Large intestine (tissue), 3 donors: Measurements from ENCODE around the gene DTNB. TPM values are rescaled to one million over a fixed set of nuclear protein-coding genes. Genes with fewer than 3 reads are reported as not detected.

Experiments used
- DNase-seq, 2 donors: peaks; one replicate each; pipeline versions ENCODE4 v3.0.0 to v3.0.0-alpha.2; 2013
- H3K27ac ChIP-seq: one replicate; pipeline ENCODE4 v1.5.1; 2013; ENCODE audit warnings: low read length
- H3K27me3 ChIP-seq: 2 replicates; pipeline ENCODE4 v1.6.1; 2013; ENCODE audit warnings: low read length; ENCODE audit not compliant: control insufficient read depth, insufficient read depth
- H3K36me3 ChIP-seq: 2 replicates; pipeline ENCODE4 v1.6.1; 2013; ENCODE audit warnings: low read length; ENCODE audit not compliant: control insufficient read depth, insufficient read depth
- H3K4me1 ChIP-seq: one replicate; pipeline ENCODE4 v1.6.1; 2013; ENCODE audit warnings: low read length; ENCODE audit not compliant: control insufficient read depth, insufficient read depth
- H3K4me3 ChIP-seq: one replicate; pipeline ENCODE4 v1.5.1; 2013; ENCODE audit warnings: low read length
- H3K9me3 ChIP-seq: one replicate; pipeline ENCODE4 v1.6.1; 2013; ENCODE audit warnings: mild to moderate bottlenecking, low read depth, low read length, moderate library complexity; ENCODE audit not compliant: control insufficient read depth
- WGBS: methylation state at CpG from one replicate; pipeline ENCODE4 v1.1.5; 2013; ENCODE audit warnings: low lambda C conversion rate; ENCODE audit not compliant: insufficient coverage; 5-methylcytosine and 5-hydroxymethylcytosine counted together
- polyA plus RNA-seq: library from polyadenylated mRNA; unstranded; fragments of 120-200 nt; gene quantifications from one replicate; pipeline ENCODE4 v1.2.1, GENCODE V29; 2013

The DTNB gene
- polyA plus RNA-seq, 1 donor, result 6.8 TPM

GRCh38 chr2:25367296-25367695, 306.1 kb downstream of the DTNB start:
- Histone ChIP-seq H3K36me3 (no peaks in the 10 kb centered on the region), H3K4me3 (no peak overlapping the region), H3K4me1 (peaks cover 23% of the 10 kb centered on the region), H3K27me3 (no peaks in the 10 kb centered on the region), H3K9me3 (no peaks in the 10 kb centered on the region), H3K27ac (no peak overlapping the region)
- DNase-seq, result no peak
- WGBS, result no CpG with 5 or more reads among the region's 9 CpGs

GRCh38 chr2:25366629-25367028, 306.7 kb downstream of the DTNB start:
- Histone ChIP-seq H3K9me3 (no peaks in the 10 kb centered on the region), H3K4me3 (no peak overlapping the region), H3K36me3 (no peaks in the 10 kb centered on the region), H3K27me3 (no peaks in the 10 kb centered on the region), H3K4me1 (peaks cover 19% of the 10 kb centered on the region), H3K27ac (no peak overlapping the region)
- DNase-seq, result no peak
- no CpG with 5 or more reads among the region's 4 CpGs for WGBS

GRCh38 chr2:25365241-25365640, 308.1 kb downstream of the DTNB start:
- Histone ChIP-seq H3K27me3 (no peaks in the 10 kb centered on the region), H3K4me1 (peaks cover 13% of the 10 kb centered on the region), H3K4me3 (no peak overlapping the region), H3K36me3 (no peaks in the 10 kb centered on the region), H3K27ac (no peak overlapping the region), H3K9me3 (no peaks in the 10 kb centered on the region)
- DNase-seq, result no peak
- no CpG with 5 or more reads among the region's 5 CpGs for WGBS

GRCh38 chr2:25363733-25364132, 309.6 kb downstream of the DTNB start:
- peaks cover 6% of the 10 kb centered on the region for H3K4me1 ChIP-seq
- H3K9me3 ChIP-seq, result no peaks in the 10 kb centered on the region
- no peaks in the 10 kb centered on the region for H3K27me3 ChIP-seq
- WGBS, result no CpG with 5 or more reads among the region's 7 CpGs
- no peak overlapping the region for H3K4me3 ChIP-seq
- no peak for DNase-seq
- H3K36me3 ChIP-seq, result no peaks in the 10 kb centered on the region
- no peak overlapping the region for H3K27ac ChIP-seq

- peak in 1 of 2 donors; percentile 77 for DNase-seq
- Histone ChIP-seq H3K4me1 (peaks cover 6% of the 10 kb centered on the region), H3K27me3 (no peaks in the 10 kb centered on the region), H3K27ac (peak overlapping the region; percentile 72), H3K9me3 (no peaks in the 10 kb centered on the region), H3K36me3 (no peaks in the 10 kb centered on the region), H3K4me3 (peak overlapping the region; percentile 45)
- 0% methylated on average over 2 of the region's 21 CpGs for WGBS
Observed at GRCh38 chr2:25362434-25363145, 310.8 kb downstream of the DTNB start.

GRCh38 chr2:25362049-25362433, 311.3 kb downstream of the DTNB start:
- Histone ChIP-seq H3K4me1 (peaks cover 6% of the 10 kb centered on the region), H3K36me3 (no peaks in the 10 kb centered on the region), H3K27ac (peak overlapping the region; percentile 72), H3K4me3 (peak overlapping the region; percentile 45), H3K27me3 (no peaks in the 10 kb centered on the region), H3K9me3 (no peaks in the 10 kb centered on the region)
- WGBS, result no CpG with 5 or more reads among the region's 16 CpGs
- DNase-seq, result peak; percentile 94 to 95

- no peak for DNase-seq
- H3K27ac ChIP-seq, result no peak overlapping the region
- H3K9me3 ChIP-seq, result no peaks in the 10 kb centered on the region
- H3K36me3 ChIP-seq, result no peaks in the 10 kb centered on the region
- H3K27me3 ChIP-seq, result no peaks in the 10 kb centered on the region
- WGBS, result no CpG with 5 or more reads among the region's 34 CpGs
- peaks cover 6% of the 10 kb centered on the region for H3K4me1 ChIP-seq
- H3K4me3 ChIP-seq, result no peak overlapping the region
Observed at GRCh38 chr2:25361261-25362048, 311.9 kb downstream of the DTNB start.

- H3K4me1 ChIP-seq, result peaks cover 6% of the 10 kb centered on the region
- WGBS, result 90% methylated on average over 2 of the region's 8 CpGs
- no peak overlapping the region for H3K27ac ChIP-seq
- H3K36me3 ChIP-seq, result no peaks in the 10 kb centered on the region
- H3K4me3 ChIP-seq, result no peak overlapping the region
- no peaks in the 10 kb centered on the region for H3K27me3 ChIP-seq
- DNase-seq, result no peak
- no peaks in the 10 kb centered on the region for H3K9me3 ChIP-seq
Observed at GRCh38 chr2:25358836-25359235, 314.5 kb downstream of the DTNB start.

- peaks cover 6% of the 10 kb centered on the region for H3K4me1 ChIP-seq
- WGBS, result no CpG with 5 or more reads among the region's 6 CpGs
- H3K27me3 ChIP-seq, result no peaks in the 10 kb centered on the region
- DNase-seq, result no peak
- no peak overlapping the region for H3K27ac ChIP-seq
- no peak overlapping the region for H3K4me3 ChIP-seq
- H3K36me3 ChIP-seq, result no peaks in the 10 kb centered on the region
- H3K9me3 ChIP-seq, result no peaks in the 10 kb centered on the region
Observed at GRCh38 chr2:25358249-25358815, 315.0 kb downstream of the DTNB start.

GRCh38 chr2:25356088-25356487, 317.3 kb downstream of the DTNB start:
- no peak overlapping the region for H3K27ac ChIP-seq
- H3K9me3 ChIP-seq, result no peaks in the 10 kb centered on the region
- H3K36me3 ChIP-seq, result no peaks in the 10 kb centered on the region
- no peaks in the 10 kb centered on the region for H3K27me3 ChIP-seq
- no peak for DNase-seq
- no CpG with 5 or more reads among the region's 4 CpGs for WGBS
- H3K4me3 ChIP-seq, result no peak overlapping the region
- H3K4me1 ChIP-seq, result no peaks in the 10 kb centered on the region
